Endodermal cell (in vitro differentiated cells): ENCODE measurements around the gene KEL. TPM values are rescaled to one million over a fixed set of nuclear protein-coding genes. Genes with fewer than 3 reads are reported as not detected.

Experiments used
- DNase-seq: peaks from one replicate; pipeline ENCODE4 v3.0.0-alpha.2; 2017
- H3K27ac ChIP-seq: 2 replicates; pipeline ENCODE4 v1.5.1; 2013; ENCODE audit warnings: mild to moderate bottlenecking, low read depth, low read length, moderate library complexity
- H3K27me3 ChIP-seq: 2 replicates; pipeline ENCODE4 v1.6.1; 2013; ENCODE audit warnings: mild to moderate bottlenecking, low read length, moderate library complexity; ENCODE audit not compliant: insufficient read depth, control insufficient read depth, poor library complexity, severe bottlenecking
- H3K36me3 ChIP-seq: 2 replicates; pipeline ENCODE4 v1.7.0; 2013; ENCODE audit warnings: mild to moderate bottlenecking, low read length, moderate library complexity; ENCODE audit not compliant: control insufficient read depth, insufficient read depth
- H3K4me1 ChIP-seq: one replicate; pipeline ENCODE4 v1.7.0; 2013; ENCODE audit warnings: low read length; ENCODE audit not compliant: control insufficient read depth, insufficient read depth
- H3K4me3 ChIP-seq: 2 replicates; pipeline ENCODE4 v1.5.1; 2013; ENCODE audit warnings: mild to moderate bottlenecking, low read length, moderate library complexity
- H3K9ac ChIP-seq: 2 replicates; pipeline ENCODE4 v1.6.1; 2013; ENCODE audit warnings: mild to moderate bottlenecking, low read length, moderate library complexity; ENCODE audit not compliant: poor library complexity, severe bottlenecking; ENCODE audit errors: extremely low read depth
- H3K9me3 ChIP-seq: 2 replicates; pipeline ENCODE4 v1.6.1; 2013; ENCODE audit warnings: mild to moderate bottlenecking, low read length, moderate library complexity; ENCODE audit not compliant: control insufficient read depth
- H3K27ac Mint-ChIP-seq: 2 replicates; pipeline ENCODE4 v1.8.0; 2020; ENCODE audit warnings: mixed read lengths
- H3K27me3 Mint-ChIP-seq: 2 replicates; pipeline ENCODE4 v1.8.0; 2021; ENCODE audit warnings: mild to moderate bottlenecking, mixed read lengths; ENCODE audit not compliant: insufficient read depth
- H3K36me3 Mint-ChIP-seq: 2 replicates; pipeline ENCODE4 v1.8.0; 2020; ENCODE audit warnings: low read depth, mixed read lengths
- H3K4me1 Mint-ChIP-seq: 2 replicates; pipeline ENCODE4 v1.8.0; 2020; ENCODE audit warnings: mixed read lengths
- H3K4me3 Mint-ChIP-seq: 2 replicates; pipeline ENCODE4 v1.8.0; 2020; ENCODE audit warnings: mild to moderate bottlenecking, moderate library complexity, mixed read lengths
- H3K9me3 Mint-ChIP-seq: 2 replicates; pipeline ENCODE4 v1.8.0; 2020; ENCODE audit warnings: mild to moderate bottlenecking, mixed read lengths
- WGBS, 2 experiments: methylation state at CpG; one replicate each; pipeline versions ENCODE4 v1.1.5 to v1.1.7; 2013; ENCODE audit warnings: missing lambda C conversion rate in 2 of 2, mixed read lengths in 1 of 2; ENCODE audit not compliant: insufficient coverage in 1 of 2, insufficient read length in 1 of 2; 5-methylcytosine and 5-hydroxymethylcytosine counted together
- total RNA-seq, 2 donors: library from RNA; stranded (reverse); fragmentation: NEBNext Ultra II Directional in 1 of 2; extraction: Animal tissue kit (Norgen Biotek cat#: 25700) in 1 of 2; gene quantifications; 2 replicates in 1 of 2; 3 replicates in 1 of 2; pipeline ENCODE4 v1.2.1, GENCODE V29; 2021
- TF ChIP-seq, protein P1 (sequence below): fragments of 200-600 bp; sonication (generic); conservative IDR thresholded peaks from 2 replicates; pipeline ENCODE4 v1.5.0; 2021; ENCODE audit warnings: antibody characterized with exemption, mild to moderate bottlenecking

Gene KEL
- total RNA-seq, 2 donors from 2014 or later: 79.4 to 86.0 TPM

DNA sequence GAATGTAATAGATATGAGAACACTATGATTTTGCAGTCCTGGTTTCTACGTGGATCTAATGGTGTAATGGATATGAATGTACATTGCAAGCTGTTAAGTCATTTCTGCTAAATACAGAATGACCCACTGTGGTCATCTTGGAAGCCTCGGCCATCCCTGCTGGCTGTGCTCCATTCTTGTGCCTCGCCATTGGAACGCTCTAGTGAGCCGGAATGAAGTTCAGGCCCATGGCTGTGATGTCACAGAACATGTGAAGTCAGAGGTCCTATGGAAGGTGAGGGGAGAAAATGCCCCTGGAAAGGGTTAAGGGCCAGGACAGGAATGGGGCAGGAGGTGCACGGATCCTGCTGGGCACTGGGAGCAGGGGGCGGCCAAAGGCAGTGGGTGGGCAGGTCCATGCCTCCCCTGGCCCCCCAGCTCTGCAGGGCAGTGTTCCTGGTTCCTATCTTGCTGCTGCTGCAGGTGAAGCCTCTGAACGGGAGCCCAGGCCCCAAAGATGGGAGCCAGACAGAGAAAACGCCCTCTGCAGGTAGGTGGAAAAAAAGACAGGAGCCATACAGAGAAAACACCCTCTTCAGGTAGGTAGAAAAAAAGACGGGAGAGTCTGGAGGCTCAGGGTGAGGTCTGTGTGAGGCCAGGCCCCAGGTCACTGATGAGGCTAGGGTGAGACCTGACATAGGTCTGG is 22.8 kb downstream of the KEL start, which contains the start of gene LLCFC1:
Gene LLCFC1 (plus strand): TSS at position 259 of the 685 bp plus-strand sequence. CDS start 138 bp downstream, at position 397.
- Mint-ChIP-seq H3K9me3 (no peaks in the 10 kb centered on the region), H3K36me3 (peaks cover 39% of the 10 kb centered on the region), H3K27ac (no peak within 1 kb of the TSS), H3K4me3 (no peak within 1 kb of the TSS), H3K27me3 (peaks cover 2% of the 10 kb centered on the region), H3K4me1 (no peaks in the 10 kb centered on the region)
- no peaks in the 10 kb centered on the region for H3K9me3 ChIP-seq
- no peaks in the 10 kb centered on the region for H3K4me1 ChIP-seq
- no peak within 1 kb of the TSS for H3K9ac ChIP-seq
- H3K36me3 ChIP-seq: no peaks in the 10 kb centered on the region
- no peaks in the 10 kb centered on the region for H3K27me3 ChIP-seq
- TF ChIP-seq, protein P1, sequence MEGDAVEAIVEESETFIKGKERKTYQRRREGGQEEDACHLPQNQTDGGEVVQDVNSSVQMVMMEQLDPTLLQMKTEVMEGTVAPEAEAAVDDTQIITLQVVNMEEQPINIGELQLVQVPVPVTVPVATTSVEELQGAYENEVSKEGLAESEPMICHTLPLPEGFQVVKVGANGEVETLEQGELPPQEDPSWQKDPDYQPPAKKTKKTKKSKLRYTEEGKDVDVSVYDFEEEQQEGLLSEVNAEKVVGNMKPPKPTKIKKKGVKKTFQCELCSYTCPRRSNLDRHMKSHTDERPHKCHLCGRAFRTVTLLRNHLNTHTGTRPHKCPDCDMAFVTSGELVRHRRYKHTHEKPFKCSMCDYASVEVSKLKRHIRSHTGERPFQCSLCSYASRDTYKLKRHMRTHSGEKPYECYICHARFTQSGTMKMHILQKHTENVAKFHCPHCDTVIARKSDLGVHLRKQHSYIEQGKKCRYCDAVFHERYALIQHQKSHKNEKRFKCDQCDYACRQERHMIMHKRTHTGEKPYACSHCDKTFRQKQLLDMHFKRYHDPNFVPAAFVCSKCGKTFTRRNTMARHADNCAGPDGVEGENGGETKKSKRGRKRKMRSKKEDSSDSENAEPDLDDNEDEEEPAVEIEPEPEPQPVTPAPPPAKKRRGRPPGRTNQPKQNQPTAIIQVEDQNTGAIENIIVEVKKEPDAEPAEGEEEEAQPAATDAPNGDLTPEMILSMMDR: peak; percentile 81
- DNase-seq: peak; percentile 86
- H3K4me3 ChIP-seq: no peak within 1 kb of the TSS
- no peak within 1 kb of the TSS for H3K27ac ChIP-seq
- WGBS, 2 experiments: 68 to 81% methylated on average over 7 to 10 of the region's 10 CpGs

DNA sequence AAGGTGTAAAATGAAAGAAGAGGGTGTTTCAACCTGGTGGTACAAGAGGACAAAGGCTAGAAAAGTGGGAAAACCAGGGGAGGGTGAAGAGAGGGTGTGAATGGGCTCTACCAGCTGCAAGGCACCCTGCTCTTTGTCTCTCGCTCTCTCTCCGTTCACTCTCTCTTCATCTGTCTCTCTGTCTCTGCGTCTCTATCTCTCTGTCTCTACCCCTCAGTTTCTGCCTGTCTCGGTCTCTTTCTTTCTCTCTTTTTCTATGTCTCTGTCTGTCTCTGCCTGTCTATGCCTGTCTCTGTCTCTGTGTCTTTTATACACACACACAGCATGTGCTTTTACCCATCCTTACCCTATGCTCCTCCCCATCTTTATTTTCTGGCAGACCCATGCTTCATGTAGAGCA is 23.6 kb downstream of the KEL start:
- H3K27ac ChIP-seq: no peak overlapping the region
- no peaks in the 10 kb centered on the region for H3K27me3 ChIP-seq
- no peak overlapping the region for H3K27ac Mint-ChIP-seq
- H3K4me3 ChIP-seq: no peak overlapping the region
- no peaks in the 10 kb centered on the region for H3K4me1 Mint-ChIP-seq
- H3K27me3 Mint-ChIP-seq: peaks cover 2% of the 10 kb centered on the region
- no peak overlapping the region for H3K9ac ChIP-seq
- no peaks in the 10 kb centered on the region for H3K9me3 Mint-ChIP-seq
- no peak for DNase-seq
- TF ChIP-seq, protein P1: no peak
- no peaks in the 10 kb centered on the region for H3K4me1 ChIP-seq
- H3K36me3 ChIP-seq: no peaks in the 10 kb centered on the region
- no peaks in the 10 kb centered on the region for H3K9me3 ChIP-seq
- 96 to 100% methylated on average over 4 of the region's 4 CpGs for WGBS, 2 experiments
- no peak overlapping the region for H3K4me3 Mint-ChIP-seq
- H3K36me3 Mint-ChIP-seq: peaks cover 35% of the 10 kb centered on the region

DNA sequence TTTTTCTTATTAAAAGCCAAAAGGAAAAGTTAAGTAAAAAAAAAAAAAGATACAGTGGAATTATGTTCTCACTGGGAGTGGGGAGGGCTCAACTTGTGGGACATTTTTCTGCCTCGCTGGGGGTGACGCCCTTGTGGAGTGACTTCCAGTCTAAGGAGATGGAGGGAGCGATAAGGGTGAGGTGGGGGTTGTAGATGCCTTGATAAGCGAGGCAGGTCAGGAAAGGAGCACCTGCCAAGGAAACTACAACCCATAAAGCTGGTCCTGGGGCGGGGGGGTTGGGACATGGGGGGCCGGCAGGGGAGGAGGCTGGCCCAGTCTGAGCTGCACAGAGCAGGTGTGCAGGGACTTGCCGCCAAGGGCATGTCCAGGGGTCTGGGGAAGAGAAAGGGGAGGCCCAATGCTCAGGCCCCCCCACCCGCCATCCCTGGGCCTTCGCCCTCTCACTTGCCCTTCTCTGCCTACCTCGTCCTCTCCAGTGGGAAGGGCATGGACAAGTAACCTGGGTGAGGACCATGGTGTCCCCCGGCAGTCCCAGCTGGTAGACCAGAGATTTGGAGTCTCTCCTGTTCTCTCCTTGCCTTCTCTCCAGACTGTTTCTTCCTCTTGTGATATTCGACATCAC is 26.1 kb downstream of the KEL start:
- Histone ChIP-seq H3K36me3 (no peaks in the 10 kb centered on the region), H3K4me1 (no peaks in the 10 kb centered on the region), H3K27ac (no peak overlapping the region), H3K9me3 (no peaks in the 10 kb centered on the region), H3K9ac (no peak overlapping the region), H3K27me3 (no peaks in the 10 kb centered on the region), H3K4me3 (no peak overlapping the region)
- H3K9me3 Mint-ChIP-seq: no peaks in the 10 kb centered on the region
- no peak overlapping the region for H3K4me3 Mint-ChIP-seq
- WGBS, 2 experiments: 88 to 93% methylated on average over 5 to 12 of the region's 12 CpGs
- TF ChIP-seq, protein P1: no peak
- H3K4me1 Mint-ChIP-seq: peaks cover 5% of the 10 kb centered on the region
- H3K36me3 Mint-ChIP-seq: peaks cover 12% of the 10 kb centered on the region
- H3K27ac Mint-ChIP-seq: no peak overlapping the region
- peaks cover 7% of the 10 kb centered on the region for H3K27me3 Mint-ChIP-seq
- no peak for DNase-seq
